AG20443 (cell line): ENCODE measurements around the gene ANO5.
A peak's percentile ranks its signal among the peaks of the same experiment; 100 is the strongest.

Experiments used
- DNase-seq: peaks from one replicate; pipeline ENCODE4 v3.0.0; 2012; ENCODE audit warnings: low spot score, mixed read lengths

ANO5 gene

GRCh38 chr11:22192642-22193347 is at the start of gene ANO5:
TSS of gene ANO5 (plus strand) at chr11:22193085. CDS start at chr11:22193493, 408 bp downstream.
- peak; percentile 23 for DNase-seq

- DNase-seq = no peak
These were observed 41.2 kb upstream of the ANO5 start for GRCh38 chr11:22151649-22152197.

- no peak for DNase-seq
These were observed 35.4 kb upstream of the ANO5 start for GRCh38 chr11:22157531-22157930.

- DNase-seq = no peak
These were observed 31.4 kb upstream of the ANO5 start for GRCh38 chr11:22161489-22161888.

- no peak for DNase-seq
These were observed 30.1 kb upstream of the ANO5 start for GRCh38 chr11:22162756-22163155.

- no peak for DNase-seq
These were observed 29.5 kb upstream of the ANO5 start for GRCh38 chr11:22163394-22163797.

GRCh38 chr11:22165087-22165486 is 27.8 kb upstream of the ANO5 start:
- no peak for DNase-seq

GRCh38 chr11:22165759-22166513 is 26.9 kb upstream of the ANO5 start:
- DNase-seq = no peak

- no peak for DNase-seq
These were observed 23.1 kb upstream of the ANO5 start for GRCh38 chr11:22169833-22170232.

- DNase-seq = no peak
These were observed 19.4 kb upstream of the ANO5 start for GRCh38 chr11:22173532-22173931.

- no peak for DNase-seq
These were observed 15.7 kb upstream of the ANO5 start for GRCh38 chr11:22177186-22177585.

- DNase-seq = no peak
These were observed 13.3 kb upstream of the ANO5 start for GRCh38 chr11:22179626-22180025.

- DNase-seq = no peak
These were observed 12.8 kb upstream of the ANO5 start for GRCh38 chr11:22180131-22180530.

- DNase-seq = no peak
These were observed 3.2 kb upstream of the ANO5 start for GRCh38 chr11:22189660-22190059.

GRCh38 chr11:22190827-22191463 is 1.9 kb upstream of the ANO5 start:
- no peak for DNase-seq

- peak; percentile 9 for DNase-seq
These were observed 620 bp upstream of the ANO5 start for GRCh38 chr11:22192289-22192641.

- peak; percentile 17 for DNase-seq
These were observed 615 bp downstream of the ANO5 start for GRCh38 chr11:22193348-22194051.

GRCh38 chr11:22194306-22194705 is 1.4 kb downstream of the ANO5 start:
- DNase-seq = no peak

GRCh38 chr11:22194907-22195306 is 2.0 kb downstream of the ANO5 start:
- no peak for DNase-seq

- no peak for DNase-seq
These were observed 4.5 kb downstream of the ANO5 start for GRCh38 chr11:22197139-22198005.

GRCh38 chr11:22199243-22199642 is 6.4 kb downstream of the ANO5 start:
- DNase-seq = no peak
